Type B pancreatic cell (in vitro differentiated cells): ENCODE results near the gene TMEM150B. TPM values are rescaled to one million over a fixed set of nuclear protein-coding genes. Genes with fewer than 3 reads are reported as not detected.
A peak's percentile ranks its signal among the peaks of the same experiment; 100 is the strongest.

Source experiments
- DNase-seq: peaks from one replicate; pipeline ENCODE4 v3.0.0; 2021; ENCODE audit warnings: mixed read lengths; ENCODE audit not compliant: unreplicated experiment; ENCODE audit errors: extremely low spot score
- H3K27ac Mint-ChIP-seq: 2 replicates; pipeline ENCODE4 v1.8.0; 2021; ENCODE audit warnings: mild to moderate bottlenecking, mixed read lengths
- H3K27me3 Mint-ChIP-seq: 2 replicates; pipeline ENCODE4 v1.8.0; 2021; ENCODE audit warnings: mixed read lengths
- H3K36me3 Mint-ChIP-seq: 2 replicates; pipeline ENCODE4 v1.8.0; 2021; ENCODE audit warnings: mixed read lengths
- H3K4me1 Mint-ChIP-seq: one replicate; pipeline ENCODE4 v1.8.0; 2021; ENCODE audit warnings: mixed read lengths; ENCODE audit not compliant: unreplicated experiment
- H3K4me3 Mint-ChIP-seq: 2 replicates; pipeline ENCODE4 v1.8.0; 2021; ENCODE audit warnings: mild to moderate bottlenecking, mixed read lengths
- H3K9me3 Mint-ChIP-seq: 2 replicates; pipeline ENCODE4 v1.8.0; 2021; ENCODE audit warnings: mixed read lengths
- total RNA-seq: library from RNA; stranded (reverse); gene quantifications from 2 replicates; pipeline ENCODE4 v1.2.1, GENCODE V29; 2021; ENCODE audit warnings: low replicate concordance
- TF ChIP-seq, protein P1 (sequence below): fragments of 200-600 bp; sonication (generic); conservative IDR thresholded peaks from 2 replicates; pipeline ENCODE4 v1.5.0; 2021; ENCODE audit warnings: antibody characterized with exemption, mild to moderate bottlenecking

TMEM150B gene
- total RNA-seq, 1 donor from 2014 or later = 1.2 TPM

DNA sequence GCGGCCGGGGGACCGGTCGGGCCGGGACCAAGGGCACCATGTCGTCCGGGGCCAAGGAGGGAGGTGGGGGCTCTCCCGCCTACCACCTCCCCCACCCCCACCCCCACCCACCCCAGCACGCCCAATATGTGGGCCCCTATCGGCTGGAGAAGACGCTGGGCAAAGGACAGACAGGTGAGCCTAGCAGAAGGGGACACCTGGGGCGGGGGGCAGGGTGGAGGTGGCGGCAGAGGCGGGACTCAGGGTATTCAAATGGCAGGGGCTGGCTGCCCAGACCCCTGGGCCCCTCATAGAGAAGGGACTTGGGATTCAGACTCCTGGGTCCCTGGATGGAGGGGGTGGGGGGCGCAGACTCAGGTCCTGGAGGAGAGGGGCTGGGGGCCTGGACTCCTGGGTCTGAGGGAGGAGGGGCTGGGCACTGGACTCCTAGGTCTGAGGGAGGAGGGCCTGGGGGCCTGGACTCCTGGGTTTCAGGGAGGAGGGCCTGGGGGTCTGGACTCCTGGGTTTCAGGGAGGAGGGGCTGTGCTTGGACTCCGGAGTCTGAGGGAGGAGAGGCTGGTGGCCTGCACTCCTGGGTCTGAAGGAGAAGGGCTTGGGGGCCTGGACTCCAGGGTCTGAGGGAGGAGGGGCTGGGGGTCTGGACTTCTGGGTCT lies 40.6 kb downstream of the TMEM150B start:
- H3K4me1 Mint-ChIP-seq = peaks cover 18% of the 10 kb centered on the region
- TF ChIP-seq, protein P1, sequence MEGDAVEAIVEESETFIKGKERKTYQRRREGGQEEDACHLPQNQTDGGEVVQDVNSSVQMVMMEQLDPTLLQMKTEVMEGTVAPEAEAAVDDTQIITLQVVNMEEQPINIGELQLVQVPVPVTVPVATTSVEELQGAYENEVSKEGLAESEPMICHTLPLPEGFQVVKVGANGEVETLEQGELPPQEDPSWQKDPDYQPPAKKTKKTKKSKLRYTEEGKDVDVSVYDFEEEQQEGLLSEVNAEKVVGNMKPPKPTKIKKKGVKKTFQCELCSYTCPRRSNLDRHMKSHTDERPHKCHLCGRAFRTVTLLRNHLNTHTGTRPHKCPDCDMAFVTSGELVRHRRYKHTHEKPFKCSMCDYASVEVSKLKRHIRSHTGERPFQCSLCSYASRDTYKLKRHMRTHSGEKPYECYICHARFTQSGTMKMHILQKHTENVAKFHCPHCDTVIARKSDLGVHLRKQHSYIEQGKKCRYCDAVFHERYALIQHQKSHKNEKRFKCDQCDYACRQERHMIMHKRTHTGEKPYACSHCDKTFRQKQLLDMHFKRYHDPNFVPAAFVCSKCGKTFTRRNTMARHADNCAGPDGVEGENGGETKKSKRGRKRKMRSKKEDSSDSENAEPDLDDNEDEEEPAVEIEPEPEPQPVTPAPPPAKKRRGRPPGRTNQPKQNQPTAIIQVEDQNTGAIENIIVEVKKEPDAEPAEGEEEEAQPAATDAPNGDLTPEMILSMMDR = no peak
- no peak for DNase-seq
- H3K9me3 Mint-ChIP-seq = no peaks in the 10 kb centered on the region
- no peak overlapping the region for H3K27ac Mint-ChIP-seq
- H3K4me3 Mint-ChIP-seq = peak overlapping the region; percentile 77
- peaks cover 4% of the 10 kb centered on the region for H3K36me3 Mint-ChIP-seq
- no peaks in the 10 kb centered on the region for H3K27me3 Mint-ChIP-seq

DNA sequence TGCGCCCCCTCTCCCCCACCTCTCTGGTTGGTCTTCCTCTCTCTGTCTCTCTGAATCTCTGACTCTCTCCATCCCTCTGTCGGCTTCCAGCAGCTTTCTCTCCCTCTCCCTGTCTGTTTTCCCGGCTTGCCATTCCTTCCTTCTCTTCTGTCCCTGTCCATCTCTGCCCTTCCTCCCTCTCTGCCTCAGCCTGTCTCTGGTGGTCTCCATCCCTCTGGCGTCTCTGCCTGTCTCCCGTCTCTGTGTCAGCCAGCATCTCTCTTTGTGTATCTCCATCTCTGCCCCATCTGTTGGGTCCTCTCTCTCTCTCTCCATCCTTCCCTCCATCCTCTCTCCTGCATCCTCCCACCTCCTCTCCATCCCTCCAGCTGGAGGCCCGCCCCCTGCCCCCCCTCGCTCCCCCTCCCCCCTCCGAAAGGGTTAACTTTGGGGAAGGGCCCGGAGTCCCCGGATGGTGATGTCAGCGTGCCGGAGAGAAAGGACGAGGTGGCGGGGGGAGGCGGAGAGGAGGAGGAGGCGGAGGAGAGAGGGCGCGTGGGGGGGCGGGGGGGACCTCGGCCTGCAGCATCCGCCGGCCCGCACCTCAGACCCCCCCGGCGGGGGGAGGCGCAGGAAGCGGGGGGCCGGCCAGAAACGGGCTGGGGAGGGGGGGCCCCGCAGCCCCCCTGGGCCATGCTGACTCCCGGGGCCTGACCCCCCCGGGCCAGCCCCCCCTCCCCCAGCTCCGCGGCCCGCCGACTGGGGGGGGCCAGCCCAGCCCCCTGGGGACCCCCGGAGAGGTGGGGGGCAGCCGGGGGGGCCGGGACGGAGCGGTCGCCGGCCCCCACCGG lies 41.4 kb downstream of the TMEM150B start, which contains the start of gene BRSK1:
TSS of gene BRSK1 (plus strand) at position 450 of the 830 bp plus-strand sequence. CDS start 446 bp downstream, outside the sequence.
- Mint-ChIP-seq H3K36me3 (peaks cover 4% of the 10 kb centered on the region), H3K27ac (peak within 1 kb of the TSS; percentile 54), H3K4me1 (peaks cover 18% of the 10 kb centered on the region), H3K27me3 (no peaks in the 10 kb centered on the region), H3K9me3 (no peaks in the 10 kb centered on the region), H3K4me3 (peak within 1 kb of the TSS; percentile 83)
- TF ChIP-seq, protein P1 = no peak
- DNase-seq = no peak

DNA sequence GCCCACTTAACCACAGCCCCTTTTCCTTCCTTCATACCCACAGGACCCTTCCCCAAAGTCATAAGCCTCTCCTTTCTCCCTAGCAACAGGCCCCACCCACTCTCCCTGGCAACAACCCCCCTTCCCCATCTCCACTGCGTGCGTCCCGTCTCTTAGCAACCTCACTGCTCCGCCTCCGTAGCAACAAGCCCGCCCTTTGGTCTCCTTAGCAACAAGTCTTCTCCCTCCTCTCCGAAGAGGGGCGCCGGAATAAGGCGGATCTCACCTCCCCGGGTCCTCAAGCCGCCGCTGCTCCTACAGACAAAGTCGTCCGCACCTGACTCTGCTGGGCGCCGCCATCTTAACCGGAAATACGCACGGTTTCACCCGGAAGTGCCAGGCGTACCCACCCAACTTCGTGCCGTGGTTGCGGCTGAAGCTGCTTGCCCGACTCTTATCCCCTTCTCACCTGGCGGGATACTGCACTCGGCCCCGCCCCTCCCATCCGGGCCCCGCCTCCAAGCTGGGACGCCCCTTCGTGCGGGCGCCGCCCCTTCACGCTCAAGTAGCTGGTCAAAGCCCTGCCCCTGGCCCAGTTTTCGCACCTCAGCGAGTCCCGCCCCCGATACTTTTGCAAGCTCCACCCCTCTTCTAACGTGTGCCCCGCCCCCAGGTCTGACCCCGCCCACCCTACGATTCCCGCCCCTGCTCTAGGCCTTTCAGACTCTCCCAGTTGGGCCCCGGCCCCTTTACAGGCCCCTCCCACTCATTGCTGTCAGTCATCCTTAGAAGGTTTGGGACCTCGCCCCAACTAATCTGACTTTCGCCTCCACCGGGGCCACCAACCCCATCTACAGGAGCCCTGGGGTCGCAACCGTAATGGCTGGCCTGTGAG lies 45.1 kb downstream of the TMEM150B start, which contains the start of gene HSPBP1:
TSS of gene HSPBP1 (minus strand) at position 341 of the 874 bp plus-strand sequence. CDS start 502 bp downstream, outside the sequence.
- TF ChIP-seq, protein P1 = no peak
- Mint-ChIP-seq H3K4me1 (peaks cover 25% of the 10 kb centered on the region), H3K4me3 (peak within 1 kb of the TSS; percentile 99), H3K36me3 (peaks cover 7% of the 10 kb centered on the region), H3K27me3 (no peaks in the 10 kb centered on the region), H3K27ac (peak within 1 kb of the TSS; percentile 99), H3K9me3 (no peaks in the 10 kb centered on the region)
- DNase-seq = peak; percentile 97

DNA sequence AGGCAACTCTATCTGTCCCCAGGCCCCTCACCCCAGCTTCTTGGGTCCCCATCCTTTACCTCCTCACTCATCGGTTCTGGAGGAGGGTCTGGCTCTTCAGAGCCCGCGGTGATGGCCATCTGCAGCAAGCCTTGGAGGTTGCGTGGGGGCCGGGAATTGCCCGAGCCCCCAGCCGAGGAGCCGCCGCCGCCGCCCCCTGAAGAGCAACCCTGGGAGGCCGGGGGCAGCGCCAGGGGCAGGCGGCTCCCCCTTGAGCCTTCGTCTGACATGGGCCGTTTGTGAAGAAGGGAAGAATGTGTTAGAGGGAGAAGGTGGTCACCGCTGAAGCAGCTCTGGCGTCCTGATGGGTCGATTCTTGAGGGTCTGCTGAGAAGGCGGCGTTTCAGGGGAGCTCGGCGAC lies 45.8 kb downstream of the TMEM150B start:
- Mint-ChIP-seq H3K4me1 (peaks cover 25% of the 10 kb centered on the region), H3K27ac (peak overlapping the region; percentile 99), H3K27me3 (no peaks in the 10 kb centered on the region), H3K36me3 (peaks cover 7% of the 10 kb centered on the region), H3K9me3 (no peaks in the 10 kb centered on the region), H3K4me3 (peak overlapping the region; percentile 99)
- no peak for DNase-seq
- TF ChIP-seq, protein P1 = no peak
